ENCODE data around the gene LGALS7. TPM values are rescaled to one million over a fixed set of nuclear protein-coding genes. Genes with fewer than 3 reads are reported as not detected.
A peak's percentile ranks its signal among the peaks of the same experiment; 100 is the strongest.

LGALS7 gene
- total and polyA plus RNA-seq, 2 of the 13 experiments (the other 11 are each of a cell fraction or from before 2014, with no cell fraction given) = 0.73 TPM; not detected in 1

GRCh38 chr19:38788478-38789243 lies 15.3 kb upstream of the LGALS7 start, which contains the start of gene LGALS7B:
Gene LGALS7B (plus strand): TSS chr19:38789200. CDS start chr19:38789227, 27 bp downstream.
- ChIA-PET CTCF (ENCODE audit: low intra/inter-chr PET ratio, low total read pairs) (no interaction called here), POLR2A (no interaction called here)
- Histone ChIP-seq H3K27me3 (ENCODE audit: control insufficient read depth in 1 of 2, insufficient read depth in 2 of 2, low read length in 2 of 2) (no peaks in the 10 kb centered on the region), H3K9ac (ENCODE audit: insufficient read depth, low read depth, low read length) (no peak within 1 kb of the TSS), H3K36me3 (replicated peaks in 1 of 2; ENCODE audit: control insufficient read depth in 1 of 2, insufficient read depth in 2 of 2, low read length in 2 of 2) (no peaks in the 10 kb centered on the region), H4K20me1 (ENCODE audit: insufficient read depth, low read length) (no peaks in the 10 kb centered on the region), H3K4me3 (replicated peaks in 1 of 3; ENCODE audit: insufficient read depth in 1 of 3, low read depth in 2 of 3, low read length in 3 of 3) (no peak within 1 kb of the TSS; a peak in 1 of 6 replicates), H3K9me3 (ENCODE audit: low read length) (no peaks in the 10 kb centered on the region), H3K79me2 (ENCODE audit: insufficient read depth, low read length) (no peaks in the 10 kb centered on the region), H3K4me1 (ENCODE audit: insufficient read depth, low read length) (peaks cover 53% of the 10 kb centered on the region), H3K4me2 (ENCODE audit: low read depth, low read length) (0 out of 2 replicates have a peak within 1 kb of the TSS, but pooled peaks have one; percentile 24), H3K27ac (ENCODE audit: extremely low read length, insufficient read depth, low read length) (no peak within 1 kb of the TSS), H2AFZ (ENCODE audit: low read length) (peak within 1 kb of the TSS; percentile 65)
- intact Hi-C loops (cut with micrococcal nuclease; ENCODE audit: unreplicated experiment) = no loop called here
- WGBS (ENCODE audit: low lambda C conversion rate) = 76% methylated on average over 2 of the region's 17 CpGs
- peak; percentile 39 for TF ChIP-seq ZNF687 (CRISPR knock-in tag; IDR thresholded peaks at IDR 0.05)
- no peak for TF ChIP-seq CC2D1A (CRISPR knock-in tag; IDR thresholded peaks at IDR 0.05)
- TF ChIP-seq ZNF629 (CRISPR knock-in tag; conservative IDR thresholded peaks at IDR 0.05) = 0 out of 2 replicates have a peak, but pooled peaks have one; percentile 26
- no peak for TF ChIP-seq ZNF282 (IDR thresholded peaks at IDR 0.05; ENCODE audit: partially characterized antibody)
- TF ChIP-seq ZFP36 (IDR thresholded peaks at IDR 0.05; ENCODE audit: borderline replicate concordance, low read depth, low read length, partially characterized antibody) = no peak
- BruUV-seq (replicated peaks) = no TSS peak
- in situ Hi-C loops (cut with HindIII; ENCODE audit: extremely low pct_ligation_motif_present, low pct_unique_long_range_greater_than_20kb) = no loop called here
- FAIRE-seq (no peak), DNase-seq (ENCODE audit: low spot score) (no peak), ATAC-seq (no peak)

Data from HepG2 (cell line).